ENCODE data around the gene DPH3. TPM values are rescaled to one million over a fixed set of nuclear protein-coding genes. Genes with fewer than 3 reads are reported as not detected.

Gene DPH3
- polyA plus RNA-seq, 4 donors, result 16.6 to 38.0 (median 31.4) TPM

GRCh38 chr3:16241225-16241624, 23.5 kb downstream of the DPH3 start:
- H3K27ac ChIP-seq (ENCODE audit: low read depth in 1 of 3, low read length in 2 of 3), result no peak overlapping the region
- no peak for FAIRE-seq
- no peak for DNase-seq
- H3K36me3 ChIP-seq (ENCODE audit: control insufficient read depth in 3 of 3, insufficient read depth in 2 of 3, low read depth in 1 of 3, low read length in 3 of 3), result no peaks in the 10 kb centered on the region
- WGBS, 3 donors, result 92 to 95% (median 94%) methylated on average over 5 of the region's 5 CpGs
- H3K4me3 ChIP-seq (ENCODE audit: low read depth in 1 of 3, low read length in 3 of 3), result no peak overlapping the region
- no peaks in the 10 kb centered on the region for H3K9me3 ChIP-seq (ENCODE audit: control insufficient read depth in 2 of 2, insufficient read depth in 1 of 2, low read depth in 1 of 2, low read length in 1 of 2)
- H3K4me1 ChIP-seq (ENCODE audit: control insufficient read depth in 3 of 3, insufficient read depth in 2 of 3, low read depth in 1 of 3, low read length in 2 of 3), result no peaks in the 10 kb centered on the region
- no peaks in the 10 kb centered on the region for H3K27me3 ChIP-seq (ENCODE audit: control insufficient read depth in 3 of 3, insufficient read depth in 3 of 3, low read length in 3 of 3)

- 60 to 67% (median 64%) methylated on average over 6 of the region's 6 CpGs for WGBS, 3 donors
- Histone ChIP-seq H3K4me1 (ENCODE audit: control insufficient read depth in 3 of 3, insufficient read depth in 2 of 3, low read depth in 1 of 3, low read length in 2 of 3) (no peaks in the 10 kb centered on the region), H3K27me3 (ENCODE audit: control insufficient read depth in 3 of 3, insufficient read depth in 3 of 3, low read length in 3 of 3) (no peaks in the 10 kb centered on the region), H3K36me3 (ENCODE audit: control insufficient read depth in 3 of 3, insufficient read depth in 2 of 3, low read depth in 1 of 3, low read length in 3 of 3) (no peaks in the 10 kb centered on the region), H3K4me3 (ENCODE audit: low read depth in 1 of 3, low read length in 3 of 3) (no peak overlapping the region), H3K27ac (ENCODE audit: low read depth in 1 of 3, low read length in 2 of 3) (no peak overlapping the region), H3K9me3 (ENCODE audit: control insufficient read depth in 2 of 2, insufficient read depth in 1 of 2, low read depth in 1 of 2, low read length in 1 of 2) (no peaks in the 10 kb centered on the region)
- DNase-seq (no peak), FAIRE-seq (no peak)
Measured at GRCh38 chr3:16240229-16241023, 24.3 kb downstream of the DPH3 start.

- no peak for DNase-seq
- Histone ChIP-seq H3K4me3 (ENCODE audit: low read depth in 1 of 3, low read length in 3 of 3) (no peak overlapping the region), H3K4me1 (ENCODE audit: control insufficient read depth in 3 of 3, insufficient read depth in 2 of 3, low read depth in 1 of 3, low read length in 2 of 3) (no peaks in the 10 kb centered on the region), H3K9me3 (ENCODE audit: control insufficient read depth in 2 of 2, insufficient read depth in 1 of 2, low read depth in 1 of 2, low read length in 1 of 2) (no peaks in the 10 kb centered on the region), H3K36me3 (ENCODE audit: control insufficient read depth in 3 of 3, insufficient read depth in 2 of 3, low read depth in 1 of 3, low read length in 3 of 3) (no peaks in the 10 kb centered on the region), H3K27me3 (ENCODE audit: control insufficient read depth in 3 of 3, insufficient read depth in 3 of 3, low read length in 3 of 3) (no peaks in the 10 kb centered on the region), H3K27ac (ENCODE audit: low read depth in 1 of 3, low read length in 2 of 3) (no peak overlapping the region)
- FAIRE-seq, result no peak
- 77 to 89% (median 86%) methylated on average over 4 of the region's 4 CpGs for WGBS, 3 donors
Measured at GRCh38 chr3:16239780-16240179, 25.0 kb downstream of the DPH3 start.

- WGBS, 3 donors, result 57 to 70% (median 60%) methylated on average over 3 of the region's 3 CpGs
- FAIRE-seq (no peak), DNase-seq (no peak)
- Histone ChIP-seq H3K9me3 (ENCODE audit: control insufficient read depth in 2 of 2, insufficient read depth in 1 of 2, low read depth in 1 of 2, low read length in 1 of 2) (no peaks in the 10 kb centered on the region), H3K36me3 (ENCODE audit: control insufficient read depth in 3 of 3, insufficient read depth in 2 of 3, low read depth in 1 of 3, low read length in 3 of 3) (no peaks in the 10 kb centered on the region), H3K27ac (ENCODE audit: low read depth in 1 of 3, low read length in 2 of 3) (no peak overlapping the region), H3K27me3 (ENCODE audit: control insufficient read depth in 3 of 3, insufficient read depth in 3 of 3, low read length in 3 of 3) (no peaks in the 10 kb centered on the region), H3K4me3 (ENCODE audit: low read depth in 1 of 3, low read length in 3 of 3) (no peak overlapping the region), H3K4me1 (ENCODE audit: control insufficient read depth in 3 of 3, insufficient read depth in 2 of 3, low read depth in 1 of 3, low read length in 2 of 3) (no peaks in the 10 kb centered on the region)
Measured at GRCh38 chr3:16239086-16239770, 25.5 kb downstream of the DPH3 start.

- H3K27me3 ChIP-seq (ENCODE audit: control insufficient read depth in 3 of 3, insufficient read depth in 3 of 3, low read length in 3 of 3), result no peaks in the 10 kb centered on the region
- H3K36me3 ChIP-seq (ENCODE audit: control insufficient read depth in 3 of 3, insufficient read depth in 2 of 3, low read depth in 1 of 3, low read length in 3 of 3), result no peaks in the 10 kb centered on the region
- H3K4me1 ChIP-seq (ENCODE audit: control insufficient read depth in 3 of 3, insufficient read depth in 2 of 3, low read depth in 1 of 3, low read length in 2 of 3), result no peaks in the 10 kb centered on the region
- FAIRE-seq, result no peak
- H3K9me3 ChIP-seq (ENCODE audit: control insufficient read depth in 2 of 2, insufficient read depth in 1 of 2, low read depth in 1 of 2, low read length in 1 of 2), result no peaks in the 10 kb centered on the region
- no peak overlapping the region for H3K27ac ChIP-seq (ENCODE audit: low read depth in 1 of 3, low read length in 2 of 3)
- DNase-seq, result no peak
- H3K4me3 ChIP-seq (ENCODE audit: low read depth in 1 of 3, low read length in 3 of 3), result no peak overlapping the region
- WGBS, 3 donors, result 24 to 66% (median 27%) methylated on average over 3 of the region's 3 CpGs
Measured at GRCh38 chr3:16236856-16237393, 27.8 kb downstream of the DPH3 start.

GRCh38 chr3:16236030-16236639, 28.6 kb downstream of the DPH3 start:
- H3K9me3 ChIP-seq (ENCODE audit: control insufficient read depth in 2 of 2, insufficient read depth in 1 of 2, low read depth in 1 of 2, low read length in 1 of 2), result no peaks in the 10 kb centered on the region
- 81 to 89% (median 86%) methylated on average over 4 of the region's 4 CpGs for WGBS, 3 donors
- FAIRE-seq, result no peak

GRCh38 chr3:16234281-16234680, 30.5 kb downstream of the DPH3 start:
- WGBS, 3 donors, result 92 to 100% (median 97%) methylated on average over 2 of the region's 2 CpGs
- Histone ChIP-seq H3K4me1 (ENCODE audit: control insufficient read depth in 3 of 3, insufficient read depth in 2 of 3, low read depth in 1 of 3, low read length in 2 of 3) (no peaks in the 10 kb centered on the region), H3K27me3 (ENCODE audit: control insufficient read depth in 3 of 3, insufficient read depth in 3 of 3, low read length in 3 of 3) (no peaks in the 10 kb centered on the region), H3K36me3 (ENCODE audit: control insufficient read depth in 3 of 3, insufficient read depth in 2 of 3, low read depth in 1 of 3, low read length in 3 of 3) (no peaks in the 10 kb centered on the region), H3K4me3 (ENCODE audit: low read depth in 1 of 3, low read length in 3 of 3) (no peak overlapping the region), H3K27ac (ENCODE audit: low read depth in 1 of 3, low read length in 2 of 3) (no peak overlapping the region), H3K9me3 (ENCODE audit: control insufficient read depth in 2 of 2, insufficient read depth in 1 of 2, low read depth in 1 of 2, low read length in 1 of 2) (no peaks in the 10 kb centered on the region)
- FAIRE-seq (no peak), DNase-seq (no peak)

More at GRCh38 chr3:16236030-16236639, 28.6 kb downstream of the DPH3 start:
- no peak overlapping the region for H3K4me3 ChIP-seq (ENCODE audit: low read depth in 1 of 3, low read length in 3 of 3)
- DNase-seq, result no peak
- no peaks in the 10 kb centered on the region for H3K4me1 ChIP-seq (ENCODE audit: control insufficient read depth in 3 of 3, insufficient read depth in 2 of 3, low read depth in 1 of 3, low read length in 2 of 3)
- H3K27ac ChIP-seq (ENCODE audit: low read depth in 1 of 3, low read length in 2 of 3), result no peak overlapping the region
- H3K27me3 ChIP-seq (ENCODE audit: control insufficient read depth in 3 of 3, insufficient read depth in 3 of 3, low read length in 3 of 3), result no peaks in the 10 kb centered on the region
- no peaks in the 10 kb centered on the region for H3K36me3 ChIP-seq (ENCODE audit: control insufficient read depth in 3 of 3, insufficient read depth in 2 of 3, low read depth in 1 of 3, low read length in 3 of 3)

GRCh38 chr3:16233806-16234205, 30.9 kb downstream of the DPH3 start:
- no peaks in the 10 kb centered on the region for H3K4me1 ChIP-seq (ENCODE audit: control insufficient read depth in 3 of 3, insufficient read depth in 2 of 3, low read depth in 1 of 3, low read length in 2 of 3)
- no peaks in the 10 kb centered on the region for H3K27me3 ChIP-seq (ENCODE audit: control insufficient read depth in 3 of 3, insufficient read depth in 3 of 3, low read length in 3 of 3)
- no peak for FAIRE-seq

More at GRCh38 chr3:16233806-16234205, 30.9 kb downstream of the DPH3 start:
- no peak for DNase-seq
- Histone ChIP-seq H3K4me3 (ENCODE audit: low read depth in 1 of 3, low read length in 3 of 3) (no peak overlapping the region), H3K36me3 (ENCODE audit: control insufficient read depth in 3 of 3, insufficient read depth in 2 of 3, low read depth in 1 of 3, low read length in 3 of 3) (no peaks in the 10 kb centered on the region), H3K9me3 (ENCODE audit: control insufficient read depth in 2 of 2, insufficient read depth in 1 of 2, low read depth in 1 of 2, low read length in 1 of 2) (no peaks in the 10 kb centered on the region), H3K27ac (ENCODE audit: low read depth in 1 of 3, low read length in 2 of 3) (no peak overlapping the region)
- 90 to 97% (median 94%) methylated on average over 1 of the region's 1 CpG for WGBS, 3 donors

All from small intestine (tissue), 7 donors.